DMS114 treated with DMSO at 0.1 percent for 48 hours (cell line): Measurements from ENCODE around the gene CCNC.

Source experiments
- DNase-seq: peaks from one replicate; lab custom pipeline; 2025; ENCODE audit not compliant: unreplicated experiment; lab: John Stamatoyannopoulos, UW

CCNC gene

GRCh38 chr6:99568103-99568933 lies at the start of gene CCNC:
Gene CCNC, minus strand, starts transcription at chr6:99568660. Its CDS starts 133 bp downstream, at chr6:99568527.
- DNase-seq: peak; percentile 78

GRCh38 chr6:99617131-99617530 lies 48.7 kb upstream of the CCNC start:
- no peak for DNase-seq

- DNase-seq: peak; percentile 45
These were observed 46.1 kb upstream of the CCNC start for GRCh38 chr6:99614430-99615186.

GRCh38 chr6:99613705-99614429 lies 45.4 kb upstream of the CCNC start:
- no peak for DNase-seq

- no peak for DNase-seq
These were observed 44.9 kb upstream of the CCNC start for GRCh38 chr6:99613409-99613704.

GRCh38 chr6:99612551-99613408 lies 44.3 kb upstream of the CCNC start:
- no peak for DNase-seq

GRCh38 chr6:99611148-99611547 lies 42.7 kb upstream of the CCNC start:
- DNase-seq: no peak

GRCh38 chr6:99609905-99610489 lies 41.5 kb upstream of the CCNC start:
- DNase-seq: no peak

- no peak for DNase-seq
These were observed 40.5 kb upstream of the CCNC start for GRCh38 chr6:99608886-99609482.

- DNase-seq: no peak
These were observed 39.8 kb upstream of the CCNC start for GRCh38 chr6:99608059-99608885.

- DNase-seq: no peak
These were observed 39.1 kb upstream of the CCNC start for GRCh38 chr6:99607416-99608036.

- DNase-seq: no peak
These were observed 38.4 kb upstream of the CCNC start, which contains the start of gene PRDM13 for GRCh38 chr6:99606656-99607415. Gene PRDM13, plus strand, starts transcription at chr6:99606833. Its CDS starts 202 bp downstream, at chr6:99607035.

GRCh38 chr6:99605911-99606655 lies 37.6 kb upstream of the CCNC start:
- DNase-seq: no peak

GRCh38 chr6:99605074-99605734 lies 36.7 kb upstream of the CCNC start:
- DNase-seq: no peak

- no peak for DNase-seq
These were observed 36.0 kb upstream of the CCNC start for GRCh38 chr6:99604166-99605073.
